K562 (cell line): Measurements from ENCODE around the gene VSTM1. TPM values are rescaled to one million over a fixed set of nuclear protein-coding genes. Genes with fewer than 3 reads are reported as not detected.
A peak's percentile ranks its signal among the peaks of the same experiment; 100 is the strongest.

Source experiments
- BCOR ChIP-seq: fragments of 450-650 bp; IDR thresholded peaks from 2 replicates; pipeline ENCODE4 v1.6.1; 2016
- CHD2 ChIP-seq: IDR thresholded peaks from 2 replicates; pipeline ENCODE4 v1.6.1; 2011; ENCODE audit warnings: low read depth, low read length
- CTBP1 ChIP-seq: fragments of 450-650 bp; IDR thresholded peaks from 2 replicates; pipeline ENCODE4 v1.6.1; 2016; ENCODE audit warnings: borderline replicate concordance
- ELF1 ChIP-seq: fragments of 200-800 bp; sonication (Bioruptor generic); IDR thresholded peaks from 2 replicates; pipeline ENCODE4 v1.6.1; 2016; ENCODE audit warnings: missing genetic modification characterization, missing compliant biosample characterization
- ETS2 ChIP-seq: IDR thresholded peaks from 2 replicates; pipeline ENCODE4 v1.6.1; 2016; ENCODE audit warnings: borderline replicate concordance, missing genetic modification characterization, mild to moderate bottlenecking, moderate library complexity, missing compliant biosample characterization; ENCODE audit not compliant: poor library complexity, severe bottlenecking
- IFI16 ChIP-seq: fragments of 250-450 bp; sonication (Bioruptor Pico); IDR thresholded peaks from 2 replicates; pipeline ENCODE4 v2.1.2; 2022; ENCODE audit warnings: mild to moderate bottlenecking, inconsistent platforms
- PHTF2 ChIP-seq: fragments of 250-450 bp; sonication (Bioruptor Pico); IDR thresholded peaks from 2 replicates; pipeline ENCODE4 v1.5.0; 2021; ENCODE audit warnings: mild to moderate bottlenecking
- POLR2B ChIP-seq: fragments of 450-650 bp; IDR thresholded peaks from 2 replicates; pipeline ENCODE4 v1.6.1; 2018; ENCODE audit warnings: low read depth; ENCODE audit not compliant: partially characterized antibody
- PRMT5 ChIP-seq: sonication (generic); formaldehyde crosslinking; IDR thresholded peaks from 2 replicates; pipeline ENCODE4 v1.5.0; 2020; ENCODE audit warnings: missing genetic modification reagents
- SMAD4 ChIP-seq: fragments of 250-450 bp; sonication (Bioruptor Pico); conservative IDR thresholded peaks from 2 replicates; pipeline ENCODE4 v1.8.0; 2021; ENCODE audit warnings: inconsistent platforms, mild to moderate bottlenecking, moderate library complexity
- SPI1 ChIP-seq: IDR thresholded peaks from 2 replicates; pipeline ENCODE4 v1.6.1; 2011; ENCODE audit warnings: low read depth, low read length, control low read depth, borderline replicate concordance
- TSC22D4 ChIP-seq: fragments of 450-650 bp; IDR thresholded peaks from 2 replicates; pipeline ENCODE4 v1.6.1; 2016; ENCODE audit warnings: missing genetic modification characterization, missing biosample characterization, control low read depth
- polyA plus RNA-seq, 8 experiments: library from polyadenylated mRNA; depleted of rRNA in 4 of 8; stranded (reverse) in 5 of 8; unstranded in 3 of 8; fragments of >200 nt; fragmentation: Nextera tagmentation in 2 of 8; fragmentation: Illumina TruSeq in 1 of 8; extraction: Ambion mirVana in 2 of 8; extraction: Trizol in 1 of 8; gene quantifications; 2 replicates each; pipeline versions ENCODE4 v1.2.1 to v1.2.3, GENCODE V29; 2011 to 2014; ENCODE audit warnings: inconsistent platforms in 1 of 8, missing spikeins in 1 of 8
- total RNA-seq, 7 experiments: library from RNA; depleted of rRNA in 6 of 7; stranded (reverse); fragments of >200 nt in 6 of 7; fragmentation: Illumina TruSeq in 2 of 7; extraction: Trizol in 2 of 7; gene quantifications; 2 replicates each; pipeline versions ENCODE4 v1.2.1 to v1.2.3, GENCODE V29; 2011 to 2021; ENCODE audit warnings: low replicate concordance in 1 of 7
- TF ChIP-seq, protein P1 (sequence below): fragments of 450-650 bp; IDR thresholded peaks from 2 replicates; pipeline ENCODE4 v1.6.1; 2017; ENCODE audit warnings: mild to moderate bottlenecking, moderate library complexity
- TF ChIP-seq, protein P2 (sequence below): fragments of 450-650 bp; IDR thresholded peaks from 2 replicates; pipeline ENCODE4 v1.6.1; 2016; ENCODE audit warnings: low read depth
- TF ChIP-seq, protein P3 (sequence below), 2 experiments: IDR thresholded peaks; 2 replicates each; pipeline ENCODE4 v1.6.1; 2012; ENCODE audit warnings: improper control_type of control experiment in 2 of 2, low read depth in 2 of 2, low read length in 2 of 2, borderline replicate concordance in 1 of 2
- TF ChIP-seq, protein P4 (sequence below): fragments of 450-650 bp; formaldehyde crosslinking; IDR thresholded peaks from 2 replicates; pipeline ENCODE4 v1.4.0; 2022; ENCODE audit warnings: missing genetic modification characterization

The VSTM1 gene
- total and polyA plus RNA-seq, 9 of the 15 experiments (the other 6 are each of a cell fraction or from before 2014, with no cell fraction given), result not detected

DNA sequence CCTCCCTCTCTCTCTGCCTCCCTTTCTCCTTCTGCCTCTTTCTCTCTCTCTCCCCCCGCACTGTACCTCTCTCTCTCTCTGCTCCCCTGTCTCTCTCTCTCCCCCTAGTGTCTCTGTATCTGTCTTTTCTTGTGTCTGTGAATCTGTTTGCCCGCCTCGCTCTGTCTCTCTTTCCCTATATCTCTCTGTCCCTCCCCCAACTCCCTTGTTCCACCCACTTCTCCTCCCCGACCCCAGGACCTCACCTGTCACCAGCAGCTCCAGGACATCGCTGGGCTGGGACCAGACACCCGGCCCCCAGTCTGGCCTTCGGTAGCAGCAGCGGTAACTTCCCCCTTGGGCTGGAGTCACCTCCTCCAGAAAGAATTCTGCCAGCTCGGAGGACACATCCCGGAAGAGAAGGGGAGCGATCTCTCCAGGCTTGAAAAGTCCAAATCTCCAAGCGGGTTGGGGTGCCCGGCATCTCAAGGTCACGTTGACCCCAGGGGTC, 33.0 kb upstream of the VSTM1 start (continued):
- TF ChIP-seq, protein P1, sequence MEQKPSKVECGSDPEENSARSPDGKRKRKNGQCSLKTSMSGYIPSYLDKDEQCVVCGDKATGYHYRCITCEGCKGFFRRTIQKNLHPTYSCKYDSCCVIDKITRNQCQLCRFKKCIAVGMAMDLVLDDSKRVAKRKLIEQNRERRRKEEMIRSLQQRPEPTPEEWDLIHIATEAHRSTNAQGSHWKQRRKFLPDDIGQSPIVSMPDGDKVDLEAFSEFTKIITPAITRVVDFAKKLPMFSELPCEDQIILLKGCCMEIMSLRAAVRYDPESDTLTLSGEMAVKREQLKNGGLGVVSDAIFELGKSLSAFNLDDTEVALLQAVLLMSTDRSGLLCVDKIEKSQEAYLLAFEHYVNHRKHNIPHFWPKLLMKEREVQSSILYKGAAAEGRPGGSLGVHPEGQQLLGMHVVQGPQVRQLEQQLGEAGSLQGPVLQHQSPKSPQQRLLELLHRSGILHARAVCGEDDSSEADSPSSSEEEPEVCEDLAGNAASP, result no peak
- TF ChIP-seq ETS2 (tag) (no peak), POLR2B (peak; percentile 21), CHD2 (no peak), BCOR (peak; percentile 75), CTBP1 (0 out of 2 replicates have a peak, but pooled peaks have one; percentile 41), PRMT5 (no peak), TSC22D4 (tag) (no peak), IFI16 (CRISPR knock-in tag) (no peak), SMAD4 (CRISPR knock-in tag) (0 out of 2 replicates have a peak, but pooled peaks have one; percentile 8), SPI1 (no peak), PHTF2 (CRISPR knock-in tag) (no peak), ELF1 (tag) (peak; percentile 52; the same call in 1 of the 2 replicates)
- TF ChIP-seq, protein P2, sequence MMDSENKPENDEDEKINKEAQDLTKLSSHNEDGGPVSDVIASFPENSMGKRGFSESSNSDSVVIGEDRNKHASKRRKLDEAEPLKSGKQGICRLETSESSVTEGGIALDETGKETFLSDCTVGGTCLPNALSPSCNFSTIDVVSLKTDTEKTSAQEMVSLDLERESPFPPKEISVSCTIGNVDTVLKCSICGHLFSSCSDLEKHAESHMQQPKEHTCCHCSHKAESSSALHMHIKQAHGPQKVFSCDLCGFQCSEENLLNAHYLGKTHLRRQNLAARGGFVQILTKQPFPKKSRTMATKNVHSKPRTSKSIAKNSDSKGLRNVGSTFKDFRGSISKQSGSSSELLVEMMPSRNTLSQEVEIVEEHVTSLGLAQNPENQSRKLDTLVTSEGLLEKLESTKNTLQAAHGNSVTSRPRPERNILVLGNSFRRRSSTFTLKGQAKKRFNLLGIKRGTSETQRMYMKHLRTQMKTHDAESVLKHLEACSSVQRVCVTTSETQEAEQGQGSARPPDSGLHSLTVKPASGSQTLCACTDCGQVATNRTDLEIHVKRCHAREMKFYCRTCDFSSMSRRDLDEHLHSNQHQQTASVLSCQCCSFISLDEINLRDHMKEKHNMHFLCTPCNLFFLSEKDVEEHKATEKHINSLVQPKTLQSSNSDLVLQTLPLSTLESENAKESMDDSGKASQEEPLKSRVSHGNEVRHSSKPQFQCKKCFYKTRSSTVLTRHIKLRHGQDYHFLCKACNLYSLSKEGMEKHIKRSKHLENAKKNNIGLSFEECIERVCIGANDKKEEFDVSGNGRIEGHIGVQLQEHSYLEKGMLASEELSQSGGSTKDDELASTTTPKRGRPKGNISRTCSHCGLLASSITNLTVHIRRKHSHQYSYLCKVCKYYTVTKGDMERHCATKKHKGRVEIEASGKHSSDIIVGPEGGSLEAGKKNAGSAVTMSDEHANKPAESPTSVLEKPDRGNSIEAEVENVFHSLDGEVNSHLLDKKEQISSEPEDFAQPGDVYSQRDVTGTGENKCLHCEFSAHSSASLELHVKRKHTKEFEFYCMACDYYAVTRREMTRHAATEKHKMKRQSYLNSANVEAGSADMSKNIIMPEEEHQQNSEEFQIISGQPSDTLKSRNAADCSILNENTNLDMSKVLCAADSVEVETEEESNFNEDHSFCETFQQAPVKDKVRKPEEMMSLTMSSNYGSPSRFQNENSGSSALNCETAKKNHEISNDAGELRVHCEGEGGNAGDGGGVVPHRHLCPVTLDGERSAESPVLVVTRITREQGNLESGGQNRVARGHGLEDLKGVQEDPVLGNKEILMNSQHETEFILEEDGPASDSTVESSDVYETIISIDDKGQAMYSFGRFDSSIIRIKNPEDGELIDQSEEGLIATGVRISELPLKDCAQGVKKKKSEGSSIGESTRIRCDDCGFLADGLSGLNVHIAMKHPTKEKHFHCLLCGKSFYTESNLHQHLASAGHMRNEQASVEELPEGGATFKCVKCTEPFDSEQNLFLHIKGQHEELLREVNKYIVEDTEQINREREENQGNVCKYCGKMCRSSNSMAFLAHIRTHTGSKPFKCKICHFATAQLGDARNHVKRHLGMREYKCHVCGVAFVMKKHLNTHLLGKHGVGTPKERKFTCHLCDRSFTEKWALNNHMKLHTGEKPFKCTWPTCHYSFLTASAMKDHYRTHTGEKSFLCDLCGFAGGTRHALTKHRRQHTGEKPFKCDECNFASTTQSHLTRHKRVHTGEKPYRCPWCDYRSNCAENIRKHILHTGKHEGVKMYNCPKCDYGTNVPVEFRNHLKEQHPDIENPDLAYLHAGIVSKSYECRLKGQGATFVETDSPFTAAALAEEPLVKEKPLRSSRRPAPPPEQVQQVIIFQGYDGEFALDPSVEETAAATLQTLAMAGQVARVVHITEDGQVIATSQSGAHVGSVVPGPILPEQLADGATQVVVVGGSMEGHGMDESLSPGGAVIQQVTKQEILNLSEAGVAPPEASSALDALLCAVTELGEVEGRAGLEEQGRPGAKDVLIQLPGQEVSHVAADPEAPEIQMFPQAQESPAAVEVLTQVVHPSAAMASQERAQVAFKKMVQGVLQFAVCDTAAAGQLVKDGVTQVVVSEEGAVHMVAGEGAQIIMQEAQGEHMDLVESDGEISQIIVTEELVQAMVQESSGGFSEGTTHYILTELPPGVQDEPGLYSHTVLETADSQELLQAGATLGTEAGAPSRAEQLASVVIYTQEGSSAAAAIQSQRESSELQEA, result no peak
- TF ChIP-seq, protein P3, sequence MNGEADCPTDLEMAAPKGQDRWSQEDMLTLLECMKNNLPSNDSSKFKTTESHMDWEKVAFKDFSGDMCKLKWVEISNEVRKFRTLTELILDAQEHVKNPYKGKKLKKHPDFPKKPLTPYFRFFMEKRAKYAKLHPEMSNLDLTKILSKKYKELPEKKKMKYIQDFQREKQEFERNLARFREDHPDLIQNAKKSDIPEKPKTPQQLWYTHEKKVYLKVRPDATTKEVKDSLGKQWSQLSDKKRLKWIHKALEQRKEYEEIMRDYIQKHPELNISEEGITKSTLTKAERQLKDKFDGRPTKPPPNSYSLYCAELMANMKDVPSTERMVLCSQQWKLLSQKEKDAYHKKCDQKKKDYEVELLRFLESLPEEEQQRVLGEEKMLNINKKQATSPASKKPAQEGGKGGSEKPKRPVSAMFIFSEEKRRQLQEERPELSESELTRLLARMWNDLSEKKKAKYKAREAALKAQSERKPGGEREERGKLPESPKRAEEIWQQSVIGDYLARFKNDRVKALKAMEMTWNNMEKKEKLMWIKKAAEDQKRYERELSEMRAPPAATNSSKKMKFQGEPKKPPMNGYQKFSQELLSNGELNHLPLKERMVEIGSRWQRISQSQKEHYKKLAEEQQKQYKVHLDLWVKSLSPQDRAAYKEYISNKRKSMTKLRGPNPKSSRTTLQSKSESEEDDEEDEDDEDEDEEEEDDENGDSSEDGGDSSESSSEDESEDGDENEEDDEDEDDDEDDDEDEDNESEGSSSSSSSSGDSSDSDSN (IDR thresholded peaks at IDR 0.05; ENCODE audit: borderline replicate concordance in 1 of 2, low read depth in 2 of 2, low read length in 2 of 2), result no peak
- TF ChIP-seq, protein P4, sequence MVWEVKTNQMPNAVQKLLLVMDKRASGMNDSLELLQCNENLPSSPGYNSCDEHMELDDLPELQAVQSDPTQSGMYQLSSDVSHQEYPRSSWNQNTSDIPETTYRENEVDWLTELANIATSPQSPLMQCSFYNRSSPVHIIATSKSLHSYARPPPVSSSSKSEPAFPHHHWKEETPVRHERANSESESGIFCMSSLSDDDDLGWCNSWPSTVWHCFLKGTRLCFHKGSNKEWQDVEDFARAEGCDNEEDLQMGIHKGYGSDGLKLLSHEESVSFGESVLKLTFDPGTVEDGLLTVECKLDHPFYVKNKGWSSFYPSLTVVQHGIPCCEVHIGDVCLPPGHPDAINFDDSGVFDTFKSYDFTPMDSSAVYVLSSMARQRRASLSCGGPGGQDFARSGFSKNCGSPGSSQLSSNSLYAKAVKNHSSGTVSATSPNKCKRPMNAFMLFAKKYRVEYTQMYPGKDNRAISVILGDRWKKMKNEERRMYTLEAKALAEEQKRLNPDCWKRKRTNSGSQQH (CRISPR knock-in tag), result peak; percentile 82; the same call in 1 of the 2 replicates
